CD4-positive, CD25-positive, alpha-beta regulatory T cell (primary cell): ENCODE results near the gene MRPL12. TPM values are rescaled to one million over a fixed set of nuclear protein-coding genes. Genes with fewer than 3 reads are reported as not detected.

Source experiments
- ATAC-seq, 2 donors: fragments of 150-1000 bp; cut with Tn5 transposase; one replicate each; pipeline ENCODE4 v1.10.0; 2021; ENCODE audit warnings: low read depth in 2 of 2, moderate number of reproducible peaks in 2 of 2, moderate library complexity in 1 of 2
- DNase-seq, 3 donors: peaks; one replicate each; pipeline versions ENCODE4 v3.0.0 to v3.0.0-alpha.2; 2012 to 2022; ENCODE audit warnings: mixed read lengths in 1 of 3
- H3K27ac ChIP-seq: one replicate; pipeline ENCODE4 v1.7.0; 2013; ENCODE audit warnings: mild to moderate bottlenecking, low read length; ENCODE audit not compliant: insufficient read depth, poor library complexity, severe bottlenecking
- H3K27me3 ChIP-seq: one replicate; pipeline ENCODE4 v1.7.0; 2013; ENCODE audit warnings: low read length; ENCODE audit not compliant: control insufficient read depth, insufficient read depth
- H3K36me3 ChIP-seq: one replicate; pipeline ENCODE4 v1.7.0; 2013; ENCODE audit warnings: mild to moderate bottlenecking, low read length, moderate library complexity; ENCODE audit not compliant: control insufficient read depth, insufficient read depth
- H3K4me1 ChIP-seq: 2 replicates; pipeline ENCODE4 v1.7.0; 2013; ENCODE audit warnings: mild to moderate bottlenecking, low read length; ENCODE audit not compliant: insufficient read depth, control insufficient read depth, poor library complexity, severe bottlenecking
- H3K4me3 ChIP-seq: one replicate; pipeline ENCODE4 v1.7.0; 2013; ENCODE audit warnings: low read depth, mild to moderate bottlenecking, low read length, moderate library complexity
- H3K9me3 ChIP-seq, 2 experiments: 1 replicate in 1 of 2; 2 replicates in 1 of 2; pipeline ENCODE4 v1.7.0; 2013; ENCODE audit warnings: low read length in 2 of 2, mild to moderate bottlenecking in 1 of 2, moderate library complexity in 1 of 2; ENCODE audit not compliant: control insufficient read depth in 2 of 2
- H3K27ac Mint-ChIP-seq, 3 donors: one replicate each; pipeline ENCODE4 v1.8.0; 2020 to 2022; ENCODE audit warnings: mild to moderate bottlenecking in 3 of 3, mixed read lengths in 3 of 3, moderate library complexity in 2 of 3
- H3K27me3 Mint-ChIP-seq: one replicate; pipeline ENCODE4 v1.8.0; 2022; ENCODE audit warnings: mild to moderate bottlenecking, mixed read lengths
- H3K36me3 Mint-ChIP-seq: one replicate; pipeline ENCODE4 v1.8.0; 2020; ENCODE audit warnings: mixed read lengths
- H3K4me1 Mint-ChIP-seq, 4 donors: one replicate each; pipeline ENCODE4 v1.8.0; 2020 to 2022; ENCODE audit warnings: mixed read lengths in 4 of 4, mild to moderate bottlenecking in 1 of 4
- H3K4me3 Mint-ChIP-seq, 4 donors: one replicate each; pipeline ENCODE4 v1.8.0; 2020 to 2022; ENCODE audit warnings: mild to moderate bottlenecking in 4 of 4, mixed read lengths in 4 of 4, moderate library complexity in 3 of 4
- H3K9me3 Mint-ChIP-seq, 7 donors: one replicate each; pipeline ENCODE4 v1.8.0; 2020 to 2022; ENCODE audit warnings: mixed read lengths in 7 of 7, mild to moderate bottlenecking in 3 of 7, moderate library complexity in 2 of 7
- polyA plus RNA-seq, 4 donors: library from polyadenylated mRNA; unstranded; fragments of 300-500 nt; fragmentation: Illumina TruSeq; gene quantifications; one replicate each; pipeline ENCODE4 v1.2.3, GENCODE V29; 2021
- total RNA-seq: library from RNA; stranded (reverse); gene quantifications from one replicate; pipeline ENCODE4 v1.2.3, GENCODE V29; 2022

MRPL12 gene
- total and polyA plus RNA-seq, 5 donors from 2014 or later = 18.5 to 49.2 (median 45.4) TPM

- Mint-ChIP-seq H3K4me3 (peak overlapping the region; percentile 64 to 86 (median 80)), H3K9me3 (no peaks in the 10 kb centered on the region), H3K27ac (peak overlapping the region in 1 of 3 donors; percentile 65), H3K27me3 (no peaks in the 10 kb centered on the region), H3K36me3 (no peaks in the 10 kb centered on the region), H3K4me1 (peaks cover 0 to 19% (median 4%) of the 10 kb centered on the region in 4 donors)
- Histone ChIP-seq H3K4me3 (no peak overlapping the region), H3K36me3 (no peaks in the 10 kb centered on the region), H3K27ac (no peak overlapping the region), H3K4me1 (peaks cover 32% of the 10 kb centered on the region), H3K27me3 (no peaks in the 10 kb centered on the region), H3K9me3 (no peaks in the 10 kb centered on the region)
- peak in 1 of 3 donors; percentile 18 for DNase-seq
- peak; percentile 2 to 3 for ATAC-seq
These were observed 9.4 kb downstream of the MRPL12 start for GRCh38 chr17:81712468-81713003.

- no peak overlapping the region for H3K27ac ChIP-seq
- DNase-seq (no peak), ATAC-seq (no peak)
- Mint-ChIP-seq H3K27ac (peak overlapping the region in 1 of 3 donors; percentile 65), H3K4me3 (peak overlapping the region; percentile 65 to 86 (median 80)), H3K27me3 (no peaks in the 10 kb centered on the region), H3K9me3 (no peaks in the 10 kb centered on the region), H3K4me1 (peaks cover 0 to 19% (median 4%) of the 10 kb centered on the region in 4 donors), H3K36me3 (no peaks in the 10 kb centered on the region)
- no peaks in the 10 kb centered on the region for H3K36me3 ChIP-seq
- H3K4me3 ChIP-seq = no peak overlapping the region
- H3K9me3 ChIP-seq = no peaks in the 10 kb centered on the region
- no peaks in the 10 kb centered on the region for H3K27me3 ChIP-seq
- H3K4me1 ChIP-seq = peaks cover 32% of the 10 kb centered on the region
These were observed 9.9 kb downstream of the MRPL12 start for GRCh38 chr17:81713004-81713555.

GRCh38 chr17:81713556-81714411, 10.6 kb downstream of the MRPL12 start:
- Histone ChIP-seq H3K27ac (no peak overlapping the region), H3K9me3 (no peaks in the 10 kb centered on the region), H3K36me3 (no peaks in the 10 kb centered on the region), H3K4me1 (peaks cover 32% of the 10 kb centered on the region), H3K27me3 (no peaks in the 10 kb centered on the region), H3K4me3 (no peak overlapping the region)
- Mint-ChIP-seq H3K27me3 (no peaks in the 10 kb centered on the region), H3K36me3 (no peaks in the 10 kb centered on the region), H3K9me3 (no peaks in the 10 kb centered on the region), H3K4me1 (peaks cover 0 to 19% (median 4%) of the 10 kb centered on the region in 4 donors), H3K4me3 (peak overlapping the region in 3 of 4 donors; percentile 44 to 86 (median 75)), H3K27ac (no peak overlapping the region)
- no peak for ATAC-seq
- no peak for DNase-seq

- H3K4me1 Mint-ChIP-seq = peaks cover 0 to 19% (median 4%) of the 10 kb centered on the region in 4 donors
These were observed 11.4 kb downstream of the MRPL12 start for GRCh38 chr17:81714412-81715106.

GRCh38 chr17:81715107-81715871, 12.1 kb downstream of the MRPL12 start:
- H3K9me3 ChIP-seq = no peaks in the 10 kb centered on the region
- DNase-seq = no peak
- no peaks in the 10 kb centered on the region for H3K9me3 Mint-ChIP-seq
- peak overlapping the region in 1 of 4 donors; percentile 26 for H3K4me3 Mint-ChIP-seq
- H3K27ac Mint-ChIP-seq = no peak overlapping the region
- no peak overlapping the region for H3K4me3 ChIP-seq
- H3K4me1 ChIP-seq = peaks cover 28% of the 10 kb centered on the region
- ATAC-seq = no peak
- H3K36me3 ChIP-seq = no peaks in the 10 kb centered on the region
- no peaks in the 10 kb centered on the region for H3K27me3 ChIP-seq
- no peaks in the 10 kb centered on the region for H3K36me3 Mint-ChIP-seq
- no peak overlapping the region for H3K27ac ChIP-seq
- no peaks in the 10 kb centered on the region for H3K27me3 Mint-ChIP-seq
- peaks cover 0 to 19% (median 4%) of the 10 kb centered on the region in 4 donors for H3K4me1 Mint-ChIP-seq

More at GRCh38 chr17:81714412-81715106, 11.4 kb downstream of the MRPL12 start:
- ATAC-seq (no peak), DNase-seq (no peak)
- H3K27me3 ChIP-seq = no peaks in the 10 kb centered on the region
- no peak overlapping the region for H3K27ac Mint-ChIP-seq
- no peaks in the 10 kb centered on the region for H3K9me3 Mint-ChIP-seq
- no peaks in the 10 kb centered on the region for H3K36me3 Mint-ChIP-seq
- peak overlapping the region in 3 of 4 donors; percentile 44 to 69 (median 60) for H3K4me3 Mint-ChIP-seq
- H3K4me1 ChIP-seq = peaks cover 32% of the 10 kb centered on the region
- no peak overlapping the region for H3K27ac ChIP-seq
- no peaks in the 10 kb centered on the region for H3K36me3 ChIP-seq
- no peaks in the 10 kb centered on the region for H3K9me3 ChIP-seq
- no peak overlapping the region for H3K4me3 ChIP-seq
- no peaks in the 10 kb centered on the region for H3K27me3 Mint-ChIP-seq

GRCh38 chr17:81715872-81716673, 12.9 kb downstream of the MRPL12 start:
- Mint-ChIP-seq H3K27ac (no peak overlapping the region), H3K27me3 (no peaks in the 10 kb centered on the region), H3K36me3 (no peaks in the 10 kb centered on the region), H3K4me3 (no peak overlapping the region), H3K4me1 (peaks cover 0 to 13% (median 4%) of the 10 kb centered on the region in 4 donors), H3K9me3 (peaks cover 0 to 1% (median 0%) of the 10 kb centered on the region in 7 donors)
- DNase-seq (no peak), ATAC-seq (no peak)
- Histone ChIP-seq H3K27ac (no peak overlapping the region), H3K4me1 (peaks cover 20% of the 10 kb centered on the region), H3K36me3 (no peaks in the 10 kb centered on the region), H3K27me3 (no peaks in the 10 kb centered on the region), H3K4me3 (no peak overlapping the region), H3K9me3 (no peaks in the 10 kb centered on the region)
